ENCODE results near the gene BTBD18. TPM values are rescaled to one million over a fixed set of nuclear protein-coding genes. Genes with fewer than 3 reads are reported as not detected.

Gene BTBD18
- total and polyA plus RNA-seq, 2 of the 13 experiments (the other 11 are each of a cell fraction or from before 2014, with no cell fraction given), result not detected

GRCh38 chr11:57800444-57801182 is 49.0 kb upstream of the BTBD18 start (continued):
- TF ChIP-seq RERE (CRISPR knock-in tag; IDR thresholded peaks at IDR 0.05; ENCODE audit: low read depth) (peak; percentile 68; the same call in 1 of the 2 replicates), YY1 (IDR thresholded peaks at IDR 0.05; ENCODE audit: insufficient read depth, insufficient replicate concordance, low read depth, low read length) (no peak), SRF (IDR thresholded peaks at IDR 0.05; ENCODE audit: low read depth, low read length) (0 out of 2 replicates have a peak, but pooled peaks have one; percentile 33), RFXAP (CRISPR knock-in tag; IDR thresholded peaks at IDR 0.05; ENCODE audit: borderline replicate concordance) (no peak), EHMT2 (IDR thresholded peaks at IDR 0.05; ENCODE audit: borderline replicate concordance, low read depth, low read length) (no peak), ZMAT5 (CRISPR knock-in tag; IDR thresholded peaks at IDR 0.05; ENCODE audit: borderline replicate concordance, low read depth) (no peak), USF2 (IDR thresholded peaks at IDR 0.05; ENCODE audit: low read depth, low read length) (no peak), USF2 (CRISPR knock-in tag; IDR thresholded peaks at IDR 0.05; ENCODE audit: borderline replicate concordance) (no peak), ZNF883 (CRISPR knock-in tag; IDR thresholded peaks at IDR 0.05; ENCODE audit: not compliant biosample characterization) (no peak), KDM2A (CRISPR knock-in tag; IDR thresholded peaks at IDR 0.05; ENCODE audit: borderline replicate concordance, low read depth) (no peak), BRD4 (CRISPR knock-in tag; IDR thresholded peaks at IDR 0.05) (no peak), BATF2 (CRISPR knock-in tag; IDR thresholded peaks at IDR 0.05) (no peak), KDM5A (IDR thresholded peaks at IDR 0.05; ENCODE audit: borderline replicate concordance, low read length) (peak; percentile 24; the same call in 1 of the 2 replicates), TCF7 (IDR thresholded peaks at IDR 0.05; ENCODE audit: low read depth) (peak; percentile 49; the same call in 1 of the 2 replicates), ZNF792 (CRISPR knock-in tag; IDR thresholded peaks at IDR 0.05) (no peak), ZNF616 (CRISPR knock-in tag; IDR thresholded peaks at IDR 0.05; ENCODE audit: low read depth) (no peak), ZNF703 (CRISPR knock-in tag; IDR thresholded peaks at IDR 0.05; ENCODE audit: borderline replicate concordance) (no peak)

All from HepG2 (cell line).